Measurements from ENCODE around the gene DDN.
A peak's percentile ranks its signal among the peaks of the same experiment; 100 is the strongest.

Gene DDN

DNA sequence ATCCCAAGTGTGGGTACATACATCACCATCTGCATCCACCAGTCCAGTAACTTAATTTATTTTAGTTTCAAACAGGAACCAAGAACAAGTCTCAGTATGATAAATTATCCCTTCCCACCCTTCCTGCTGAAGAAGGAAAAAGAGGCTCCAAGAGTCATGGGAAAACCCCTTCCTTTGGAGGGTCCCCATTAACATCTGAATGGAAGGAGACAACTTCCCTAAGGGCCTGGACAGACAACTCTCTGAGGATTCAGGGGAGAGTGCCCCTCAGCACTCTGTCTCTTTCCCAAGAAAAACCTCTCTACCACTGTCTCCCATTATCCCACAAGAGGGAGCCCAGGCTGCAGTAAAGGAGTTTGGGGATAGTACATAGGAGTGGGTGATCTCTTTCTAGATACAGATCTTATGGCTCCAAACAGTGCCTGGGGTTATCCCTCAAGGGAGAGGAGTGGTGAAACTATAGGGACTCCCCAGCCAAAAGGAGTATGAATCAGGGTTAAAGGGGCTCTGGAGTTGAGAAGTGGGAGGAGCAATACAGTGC is 33.8 kb downstream of the DDN start:
- no peak overlapping the region for H3K14ac ChIP-seq (ENCODE audit: low read length)
- no peak overlapping the region for H3K27ac ChIP-seq (ENCODE audit: low read depth, low read length)
- H2AK5ac ChIP-seq (ENCODE audit: low read length), result no peak overlapping the region
- H3K36me3 ChIP-seq (ENCODE audit: control insufficient read depth in 1 of 2, insufficient read depth in 2 of 2, low read length in 2 of 2), result no peaks in the 10 kb centered on the region
- no peak overlapping the region for H4K91ac ChIP-seq (ENCODE audit: low read depth, low read length)
- H3K9ac ChIP-seq (ENCODE audit: low read length), result no peak overlapping the region
- no peak overlapping the region for H2AFZ ChIP-seq (ENCODE audit: insufficient read depth, low read length, poor library complexity)
- H3K23ac ChIP-seq (ENCODE audit: low read length), result no peak overlapping the region
- H3K9me3 ChIP-seq (ENCODE audit: insufficient read depth, low read depth, low read length), result no peaks in the 10 kb centered on the region
- H4K8ac ChIP-seq (ENCODE audit: low read depth, low read length), result no peak overlapping the region
- H4K12ac ChIP-seq (ENCODE audit: low read depth, low read length), result no peak overlapping the region
- no peak overlapping the region for H2BK120ac ChIP-seq (ENCODE audit: insufficient read depth, low read length, poor library complexity)
- no peak overlapping the region for H2BK12ac ChIP-seq (ENCODE audit: low read length)
- no peaks in the 10 kb centered on the region for H3K79me1 ChIP-seq (ENCODE audit: low read length)
- H3K4me2 ChIP-seq (ENCODE audit: low read length), result no peak overlapping the region
- no peak overlapping the region for H2BK5ac ChIP-seq (ENCODE audit: low read depth, low read length, poor library complexity)
- peaks cover 0 to 2% of the 10 kb centered on the region in 2 experiments for H3K4me1 ChIP-seq (ENCODE audit: control insufficient read depth in 1 of 2, insufficient read depth in 2 of 2, low read length in 2 of 2)
- H3K4ac ChIP-seq (ENCODE audit: low read depth, low read length), result no peak overlapping the region
- H3K18ac ChIP-seq (ENCODE audit: low read length), result no peak overlapping the region
- H3K4me3 ChIP-seq (ENCODE audit: low read depth, low read length), result no peak overlapping the region
- DNase-seq, result no peak
- H3K79me2 ChIP-seq (ENCODE audit: control insufficient read depth, insufficient read depth, low read length, poor library complexity), result no peaks in the 10 kb centered on the region
- H3K27me3 ChIP-seq (ENCODE audit: insufficient read depth, low read length), result peaks cover 14% of the 10 kb centered on the region

DNA sequence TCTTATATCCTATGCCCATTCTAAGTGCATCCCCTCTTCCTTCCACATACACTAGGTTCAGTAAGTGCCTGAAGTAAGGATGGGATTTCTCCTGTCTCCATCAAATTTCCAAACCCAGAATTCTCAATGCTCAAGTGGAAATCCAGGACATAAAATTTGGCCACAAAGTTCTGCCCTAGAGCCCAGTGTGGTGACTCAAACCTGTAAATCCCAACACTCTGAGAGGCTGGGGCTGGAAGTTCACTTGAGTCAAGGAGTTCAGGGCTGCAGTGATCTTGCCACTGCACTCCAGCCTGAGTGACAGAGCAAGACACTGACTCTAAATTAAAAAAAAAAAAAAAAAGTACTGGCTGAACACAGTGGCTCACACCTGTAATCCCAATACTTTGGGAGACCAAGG is 37.4 kb downstream of the DDN start:
- Histone ChIP-seq H3K79me1 (ENCODE audit: low read length) (peaks cover 6% of the 10 kb centered on the region), H3K27ac (ENCODE audit: low read depth, low read length) (no peak overlapping the region), H4K12ac (ENCODE audit: low read depth, low read length) (no peak overlapping the region), H2BK5ac (ENCODE audit: low read depth, low read length, poor library complexity) (no peak overlapping the region), H2AFZ (ENCODE audit: insufficient read depth, low read length, poor library complexity) (no peak overlapping the region), H3K9ac (ENCODE audit: low read length) (no peak overlapping the region), H3K79me2 (ENCODE audit: control insufficient read depth, insufficient read depth, low read length, poor library complexity) (peaks cover 4% of the 10 kb centered on the region), H2AK5ac (ENCODE audit: low read length) (no peak overlapping the region), H3K9me3 (ENCODE audit: insufficient read depth, low read depth, low read length) (no peaks in the 10 kb centered on the region), H3K36me3 (ENCODE audit: control insufficient read depth in 1 of 2, insufficient read depth in 2 of 2, low read length in 2 of 2) (no peaks in the 10 kb centered on the region), H3K23ac (ENCODE audit: low read length) (no peak overlapping the region), H3K18ac (ENCODE audit: low read length) (no peak overlapping the region), H3K27me3 (ENCODE audit: insufficient read depth, low read length) (no peaks in the 10 kb centered on the region), H3K4ac (ENCODE audit: low read depth, low read length) (no peak overlapping the region), H4K8ac (ENCODE audit: low read depth, low read length) (no peak overlapping the region), H2BK120ac (ENCODE audit: insufficient read depth, low read length, poor library complexity) (no peak overlapping the region), H3K4me1 (ENCODE audit: control insufficient read depth in 1 of 2, insufficient read depth in 2 of 2, low read length in 2 of 2) (peaks cover 3% of the 10 kb centered on the region in 2 experiments), H3K4me2 (ENCODE audit: low read length) (no peak overlapping the region), H3K14ac (ENCODE audit: low read length) (no peak overlapping the region), H4K91ac (ENCODE audit: low read depth, low read length) (no peak overlapping the region), H2BK12ac (ENCODE audit: low read length) (no peak overlapping the region), H3K4me3 (ENCODE audit: low read depth, low read length) (no peak overlapping the region)
- DNase-seq, result no peak

DNA sequence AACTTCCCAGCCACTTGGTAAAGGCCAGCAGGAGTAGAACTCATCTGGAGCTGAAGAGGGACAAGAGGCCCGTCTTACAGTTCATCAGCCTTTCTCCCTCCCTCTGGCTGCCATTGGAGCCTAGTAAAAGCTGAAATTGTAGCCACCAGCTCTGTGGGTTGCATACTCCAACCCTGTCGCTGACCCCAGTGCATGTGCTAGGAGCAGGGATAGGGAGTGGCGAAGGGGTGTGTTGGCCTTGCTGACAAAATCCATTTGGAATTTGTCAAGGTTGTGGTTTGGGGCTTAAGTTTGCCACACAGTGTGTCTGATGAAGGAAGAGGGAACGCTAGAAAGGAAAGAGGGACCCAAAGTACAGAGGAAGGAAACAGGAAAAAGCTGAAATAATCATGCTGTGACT is 37.8 kb downstream of the DDN start:
- Histone ChIP-seq H3K4me3 (ENCODE audit: low read depth, low read length) (no peak overlapping the region), H3K4me1 (ENCODE audit: control insufficient read depth in 1 of 2, insufficient read depth in 2 of 2, low read length in 2 of 2) (peaks cover 3% of the 10 kb centered on the region in 2 experiments), H2AFZ (ENCODE audit: insufficient read depth, low read length, poor library complexity) (no peak overlapping the region), H4K12ac (ENCODE audit: low read depth, low read length) (no peak overlapping the region), H3K9ac (ENCODE audit: low read length) (peak overlapping the region; percentile 42), H2BK12ac (ENCODE audit: low read length) (no peak overlapping the region), H3K14ac (ENCODE audit: low read length) (no peak overlapping the region), H3K79me1 (ENCODE audit: low read length) (peaks cover 9% of the 10 kb centered on the region), H3K18ac (ENCODE audit: low read length) (no peak overlapping the region), H3K4me2 (ENCODE audit: low read length) (no peak overlapping the region), H3K36me3 (ENCODE audit: control insufficient read depth in 1 of 2, insufficient read depth in 2 of 2, low read length in 2 of 2) (no peaks in the 10 kb centered on the region), H3K27me3 (ENCODE audit: insufficient read depth, low read length) (no peaks in the 10 kb centered on the region), H3K9me3 (ENCODE audit: insufficient read depth, low read depth, low read length) (no peaks in the 10 kb centered on the region), H2BK120ac (ENCODE audit: insufficient read depth, low read length, poor library complexity) (no peak overlapping the region), H3K79me2 (ENCODE audit: control insufficient read depth, insufficient read depth, low read length, poor library complexity) (peaks cover 7% of the 10 kb centered on the region), H3K23ac (ENCODE audit: low read length) (no peak overlapping the region), H3K4ac (ENCODE audit: low read depth, low read length) (no peak overlapping the region), H4K91ac (ENCODE audit: low read depth, low read length) (no peak overlapping the region), H4K8ac (ENCODE audit: low read depth, low read length) (no peak overlapping the region), H2BK5ac (ENCODE audit: low read depth, low read length, poor library complexity) (no peak overlapping the region), H2AK5ac (ENCODE audit: low read length) (no peak overlapping the region), H3K27ac (ENCODE audit: low read depth, low read length) (no peak overlapping the region)
- no CpG with 5 or more reads among the region's 4 CpGs for WGBS (ENCODE audit: extremely low coverage, insufficient coverage, insufficient read length)
- no peak for DNase-seq

DNA sequence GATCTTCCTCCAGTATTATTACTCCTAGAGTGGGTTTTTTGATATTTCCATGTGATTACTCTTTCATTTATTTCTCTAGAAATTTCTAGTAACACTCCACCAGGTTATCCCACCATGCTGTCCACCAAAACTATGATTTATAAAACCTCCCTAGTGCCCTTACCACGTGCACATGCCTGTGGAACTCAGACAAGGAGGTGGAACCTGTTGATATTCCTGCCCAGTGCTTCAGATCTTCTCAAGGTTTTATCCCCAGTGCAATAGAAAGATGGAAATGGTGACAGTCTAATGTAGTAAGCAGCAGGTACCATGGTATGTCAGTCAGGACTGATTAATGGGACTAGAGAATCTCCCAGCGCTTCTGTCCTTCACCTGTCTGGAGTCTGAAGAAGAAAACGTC is 38.3 kb downstream of the DDN start:
- no peak overlapping the region for H3K4me2 ChIP-seq (ENCODE audit: low read length)
- no peak overlapping the region for H2BK5ac ChIP-seq (ENCODE audit: low read depth, low read length, poor library complexity)

More for the DNA sequence above, 38.3 kb downstream of the DDN start:
- H4K12ac ChIP-seq (ENCODE audit: low read depth, low read length), result no peak overlapping the region
- H3K27me3 ChIP-seq (ENCODE audit: insufficient read depth, low read length), result no peaks in the 10 kb centered on the region
- H3K79me2 ChIP-seq (ENCODE audit: control insufficient read depth, insufficient read depth, low read length, poor library complexity), result peaks cover 10% of the 10 kb centered on the region
- no CpG with 5 or more reads among the region's 3 CpGs for WGBS (ENCODE audit: extremely low coverage, insufficient coverage, insufficient read length)
- no peak overlapping the region for H2BK12ac ChIP-seq (ENCODE audit: low read length)
- peaks cover 9% of the 10 kb centered on the region for H3K79me1 ChIP-seq (ENCODE audit: low read length)
- H2BK120ac ChIP-seq (ENCODE audit: insufficient read depth, low read length, poor library complexity), result no peak overlapping the region
- H3K4ac ChIP-seq (ENCODE audit: low read depth, low read length), result no peak overlapping the region
- DNase-seq, result no peak
- no peak overlapping the region for H3K23ac ChIP-seq (ENCODE audit: low read length)
- H4K91ac ChIP-seq (ENCODE audit: low read depth, low read length), result no peak overlapping the region
- no peaks in the 10 kb centered on the region for H3K36me3 ChIP-seq (ENCODE audit: control insufficient read depth in 1 of 2, insufficient read depth in 2 of 2, low read length in 2 of 2)
- no peaks in the 10 kb centered on the region for H3K9me3 ChIP-seq (ENCODE audit: insufficient read depth, low read depth, low read length)
- no peak overlapping the region for H3K4me3 ChIP-seq (ENCODE audit: low read depth, low read length)
- no peak overlapping the region for H3K18ac ChIP-seq (ENCODE audit: low read length)
- H3K27ac ChIP-seq (ENCODE audit: low read depth, low read length), result no peak overlapping the region
- H2AFZ ChIP-seq (ENCODE audit: insufficient read depth, low read length, poor library complexity), result no peak overlapping the region
- peaks cover 4 to 7% of the 10 kb centered on the region in 2 experiments for H3K4me1 ChIP-seq (ENCODE audit: control insufficient read depth in 1 of 2, insufficient read depth in 2 of 2, low read length in 2 of 2)
- H4K8ac ChIP-seq (ENCODE audit: low read depth, low read length), result no peak overlapping the region
- no peak overlapping the region for H2AK5ac ChIP-seq (ENCODE audit: low read length)
- H3K9ac ChIP-seq (ENCODE audit: low read length), result no peak overlapping the region
- H3K14ac ChIP-seq (ENCODE audit: low read length), result no peak overlapping the region

All from trophoblast cell (in vitro differentiated cells and primary cell).